Activated CD4-positive, alpha-beta T cell treated with anti-CD3 and anti-CD28 coated beads for 48 hours (primary cell): ENCODE results near the gene ACSF3.
"Not testable (repeated sequence)": the region's sequence is repeated elsewhere in the genome, so short reads cannot be mapped to it uniquely, and the experiment has no call there.

Experiments
- DNase-seq: peaks from one replicate; pipeline ENCODE4 v3.0.0-alpha.2; 2020

Gene ACSF3

DNA sequence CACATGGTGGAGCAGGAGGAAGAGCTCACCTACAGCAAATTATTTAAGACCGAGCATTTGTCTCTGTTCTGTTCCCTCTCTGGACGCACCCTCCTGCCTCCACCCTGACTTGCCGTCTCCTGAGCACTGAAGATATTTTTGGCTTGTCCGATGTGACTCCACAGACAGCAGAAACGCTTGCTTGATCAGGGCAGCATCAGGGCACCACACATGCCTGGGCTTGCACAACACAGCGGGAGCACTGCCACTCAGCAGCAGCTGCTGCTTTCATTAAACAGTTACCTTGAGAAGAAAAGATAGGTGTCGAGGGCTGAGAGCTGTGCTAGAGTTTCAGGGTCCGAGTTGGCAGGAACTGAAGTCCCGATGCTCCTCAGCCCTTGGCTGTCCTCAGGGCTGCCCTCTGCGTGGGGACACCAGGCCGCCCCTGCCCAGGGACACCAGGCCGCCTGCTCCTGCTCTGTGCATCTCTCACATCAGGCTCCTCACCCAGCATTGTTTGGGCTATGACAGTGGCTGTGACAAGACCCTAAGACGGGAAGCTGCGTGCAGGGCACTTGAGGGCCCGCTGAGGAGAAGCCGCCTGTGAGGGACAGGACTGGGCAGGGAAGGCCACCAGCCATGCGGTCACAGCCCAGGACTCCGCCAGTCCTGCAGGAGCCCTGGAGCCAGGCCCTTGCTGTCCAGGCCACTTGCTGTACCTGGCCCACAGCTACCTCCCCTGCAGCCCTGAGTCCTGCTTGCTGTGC is 56.6 kb downstream of the ACSF3 start:
- DNase-seq = no peak

GRCh38 chr16:89150981-89151380 is 57.3 kb downstream of the ACSF3 start:
- no peak for DNase-seq

DNA sequence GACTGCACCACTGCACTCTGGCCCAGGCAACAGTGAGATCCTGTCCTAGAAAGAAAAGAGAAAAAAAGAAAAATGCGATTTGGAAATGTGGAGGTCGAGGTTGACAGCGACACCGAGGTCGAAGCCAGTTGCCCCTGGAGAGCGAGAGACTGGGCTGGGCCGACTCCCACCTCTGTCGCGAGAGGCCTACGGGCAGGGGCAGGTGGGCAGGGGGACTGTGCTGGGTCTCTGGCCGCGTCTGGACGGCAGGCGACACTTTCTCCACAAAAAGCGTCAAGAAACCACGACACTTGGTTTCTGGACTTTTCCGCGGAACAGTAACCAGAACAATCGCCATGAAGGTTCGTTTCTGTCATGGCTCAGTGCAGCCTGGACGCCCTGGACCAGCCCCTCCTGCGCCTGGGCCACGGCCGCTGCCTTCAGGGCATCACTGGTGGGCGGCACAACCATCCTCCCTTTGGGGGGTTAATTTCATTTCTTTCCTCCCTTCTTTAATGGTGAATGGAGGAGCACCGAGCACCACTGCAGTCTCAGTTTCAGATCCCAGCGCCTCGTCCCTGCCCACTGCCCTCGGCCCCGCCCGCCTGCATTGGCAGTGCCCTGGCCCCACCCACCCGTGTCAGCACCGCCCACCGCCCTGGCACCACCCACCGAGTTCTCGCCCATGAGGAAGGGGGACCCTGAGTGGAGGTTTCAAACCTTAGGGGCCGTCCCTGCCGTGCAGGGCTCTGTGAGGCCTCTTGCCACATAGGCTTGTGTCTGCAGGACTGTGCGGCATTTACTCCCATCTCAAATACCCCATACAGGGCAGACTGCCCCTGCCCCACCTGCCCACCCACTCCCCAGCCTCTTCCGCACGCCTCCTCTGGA is 59.4 kb downstream of the ACSF3 start:
- no peak for DNase-seq

GRCh38 chr16:89153848-89154271 is 60.2 kb downstream of the ACSF3 start:
- no peak for DNase-seq

DNA sequence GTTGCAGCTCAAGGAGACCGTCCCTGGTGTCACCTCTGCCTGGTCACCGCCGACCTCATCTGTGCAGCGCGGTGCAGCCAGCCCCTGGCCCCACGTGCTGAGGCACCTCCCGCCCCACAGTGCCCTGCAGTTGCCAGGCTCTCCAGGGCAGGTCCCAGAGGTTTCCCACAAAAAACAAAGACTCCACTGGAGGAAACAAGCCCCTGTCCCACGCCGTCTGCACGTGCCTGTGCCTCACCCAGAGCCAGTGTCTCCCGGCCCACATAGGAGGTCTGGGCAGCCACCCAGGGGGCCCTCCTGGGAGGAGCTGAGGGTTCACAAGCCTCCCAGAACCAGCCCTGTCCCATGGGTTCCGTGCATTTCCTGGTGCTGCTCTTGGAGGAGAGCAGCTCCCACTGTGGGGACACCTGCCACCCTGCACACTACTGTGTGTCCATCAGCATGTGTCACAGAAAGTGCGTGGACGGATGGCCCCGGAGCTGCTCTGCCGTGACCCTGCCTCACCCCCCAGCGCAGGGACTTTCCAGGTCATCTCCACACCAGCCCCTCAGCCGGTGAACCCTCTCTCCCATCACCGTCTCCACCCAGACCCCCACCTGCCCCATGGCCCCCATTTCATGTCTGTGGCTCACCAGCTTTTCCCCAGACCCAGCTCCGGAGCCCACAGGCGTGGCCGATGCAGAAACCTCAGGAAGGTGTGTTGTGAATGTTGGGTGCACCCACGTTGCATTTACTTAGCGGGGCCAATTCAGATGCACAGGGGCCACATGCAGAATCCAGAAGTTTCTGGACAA is 60.9 kb downstream of the ACSF3 start:
- DNase-seq = no peak

DNA sequence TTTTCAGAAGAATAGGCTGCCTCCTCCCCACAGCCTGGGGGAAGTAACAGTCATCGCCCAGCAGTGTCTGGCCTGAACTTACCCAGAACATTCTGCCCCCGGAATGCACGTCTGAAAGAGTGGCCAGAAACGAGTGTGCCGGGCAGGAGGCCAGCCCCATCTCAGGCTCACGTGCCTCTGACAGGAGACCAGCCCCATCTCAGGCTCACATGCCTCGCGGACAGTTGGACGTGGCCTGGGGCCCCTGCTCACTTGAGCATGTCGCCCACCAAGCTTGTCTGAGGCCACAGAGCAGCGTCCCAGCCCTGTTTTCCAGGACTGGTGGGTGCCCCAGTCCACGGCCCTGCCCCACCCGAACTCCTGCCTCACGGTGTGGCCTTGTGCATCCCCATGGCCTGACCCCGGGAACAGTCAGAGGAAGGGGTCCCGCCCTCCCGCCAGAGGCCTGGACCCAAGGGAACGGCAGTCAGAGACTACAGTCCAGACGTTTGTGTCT is 61.6 kb downstream of the ACSF3 start:
- no peak for DNase-seq

GRCh38 chr16:89155851-89156739 is 62.4 kb downstream of the ACSF3 start:
- DNase-seq = no peak

GRCh38 chr16:89156740-89157645 is 63.3 kb downstream of the ACSF3 start:
- DNase-seq = no peak

DNA sequence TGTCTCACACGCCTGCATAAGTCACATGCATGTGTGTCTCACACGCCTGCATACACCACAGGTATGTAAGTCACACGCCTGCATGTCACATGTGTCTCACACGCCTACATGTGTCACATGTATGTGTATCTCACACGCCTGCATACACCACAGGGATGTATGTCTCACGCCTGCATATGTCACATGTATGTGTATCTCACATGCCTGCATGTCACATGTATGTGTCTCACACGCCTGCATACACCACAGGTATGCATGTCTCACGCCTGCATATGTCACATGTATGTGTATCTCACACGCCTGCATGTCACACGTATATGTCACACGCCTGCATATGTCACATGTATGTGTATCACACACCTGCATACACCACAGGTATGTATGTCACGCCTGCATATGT is 64.1 kb downstream of the ACSF3 start:
- no peak for DNase-seq

DNA sequence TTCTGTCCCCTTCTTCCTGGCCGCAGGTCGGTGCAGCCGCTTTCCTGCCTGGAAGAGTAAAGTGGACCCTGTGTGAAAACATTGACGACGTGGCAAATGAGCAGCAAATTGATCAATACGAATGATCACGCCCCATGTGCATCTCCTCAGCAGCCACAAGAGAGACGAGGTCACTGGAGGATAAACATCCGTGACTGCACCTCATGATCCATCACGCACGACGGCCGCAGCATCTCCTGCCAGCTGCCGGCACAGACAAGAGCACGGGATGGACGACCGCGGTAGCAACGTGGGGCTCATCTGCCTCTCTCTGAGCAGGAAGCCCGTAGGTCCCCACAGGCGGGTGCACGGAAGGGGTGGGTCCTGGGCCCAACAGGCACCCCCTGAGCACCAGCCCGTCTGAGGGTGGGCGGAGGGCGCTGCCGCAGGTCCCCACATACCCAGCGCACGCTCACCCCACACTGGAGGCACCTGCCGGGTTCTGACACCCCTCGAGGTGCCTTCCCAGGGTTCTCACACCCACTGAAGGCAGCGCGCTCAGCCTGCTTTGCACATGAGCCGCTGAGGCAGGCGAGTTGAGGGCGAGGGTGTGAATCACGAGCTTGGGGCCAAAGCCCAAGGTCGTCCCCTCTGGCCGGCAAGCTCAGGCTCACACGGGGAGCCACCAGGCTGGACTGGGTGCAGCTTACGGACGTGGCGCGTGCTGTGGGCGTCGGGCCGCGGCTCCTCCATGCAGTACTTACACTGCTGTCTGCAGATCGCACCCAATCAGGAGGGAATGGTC is 65.6 kb downstream of the ACSF3 start:
- no peak for DNase-seq

DNA sequence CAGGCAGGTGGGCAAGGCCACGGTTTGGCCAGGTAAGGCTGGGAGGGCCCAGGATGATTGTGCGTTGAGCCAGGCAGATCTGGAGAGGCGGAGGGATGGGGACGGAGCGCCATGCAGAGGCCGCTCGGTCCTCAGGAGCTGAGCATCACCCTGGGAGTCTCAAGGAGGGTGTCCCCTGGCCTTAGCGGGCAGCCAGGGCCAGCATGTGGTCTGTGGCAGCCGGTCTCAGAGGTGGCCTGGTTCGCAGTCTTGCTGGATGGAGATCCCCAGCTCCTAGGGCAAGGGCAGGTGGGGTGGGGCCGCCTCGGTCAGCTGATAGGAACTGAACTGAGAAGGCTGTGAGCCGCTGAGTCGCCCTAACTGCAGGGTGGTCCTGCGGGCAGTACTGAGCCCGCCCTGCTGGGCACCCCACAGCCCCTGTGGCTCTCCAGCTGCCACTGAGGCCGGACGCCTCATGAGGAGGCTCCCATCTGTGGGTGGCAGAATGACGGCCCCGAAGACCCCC is 66.2 kb downstream of the ACSF3 start:
- DNase-seq = no peak

DNA sequence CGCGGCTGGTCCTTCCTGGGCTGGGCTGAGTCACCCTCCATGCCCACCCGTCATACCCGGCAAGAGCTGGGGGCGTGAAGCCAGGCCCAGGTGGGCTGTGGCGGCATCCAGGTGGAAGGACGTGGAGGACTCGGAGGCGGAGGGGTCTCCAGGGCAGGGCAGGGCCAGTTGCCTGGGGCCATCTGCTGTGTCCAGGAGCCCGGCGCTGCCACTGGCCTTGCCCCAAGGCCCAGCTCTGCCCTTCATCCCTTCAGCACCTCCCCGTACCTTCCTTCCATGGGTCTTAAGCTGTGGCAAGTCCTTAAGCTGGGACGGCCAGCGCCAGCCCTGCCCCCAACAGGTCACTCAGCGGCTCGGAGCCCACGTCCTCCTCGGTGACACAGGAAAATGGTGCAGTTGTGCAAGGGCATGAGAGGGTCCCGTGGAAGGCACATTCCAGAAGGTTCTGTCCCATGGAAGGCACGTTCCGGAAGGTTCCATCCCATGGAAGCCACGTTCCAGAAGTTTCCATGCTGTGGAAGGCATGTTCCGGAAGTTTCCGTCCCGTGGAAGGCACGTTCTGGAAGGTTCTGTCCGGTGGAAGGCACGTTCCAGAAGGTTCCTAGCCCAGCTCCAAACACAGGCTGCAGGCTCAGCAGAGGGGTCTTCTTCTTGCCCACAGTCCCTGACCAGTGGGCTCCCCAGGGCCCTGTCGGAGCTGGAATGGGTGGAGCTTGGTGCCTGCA is 67.5 kb downstream of the ACSF3 start:
- DNase-seq = no peak

DNA sequence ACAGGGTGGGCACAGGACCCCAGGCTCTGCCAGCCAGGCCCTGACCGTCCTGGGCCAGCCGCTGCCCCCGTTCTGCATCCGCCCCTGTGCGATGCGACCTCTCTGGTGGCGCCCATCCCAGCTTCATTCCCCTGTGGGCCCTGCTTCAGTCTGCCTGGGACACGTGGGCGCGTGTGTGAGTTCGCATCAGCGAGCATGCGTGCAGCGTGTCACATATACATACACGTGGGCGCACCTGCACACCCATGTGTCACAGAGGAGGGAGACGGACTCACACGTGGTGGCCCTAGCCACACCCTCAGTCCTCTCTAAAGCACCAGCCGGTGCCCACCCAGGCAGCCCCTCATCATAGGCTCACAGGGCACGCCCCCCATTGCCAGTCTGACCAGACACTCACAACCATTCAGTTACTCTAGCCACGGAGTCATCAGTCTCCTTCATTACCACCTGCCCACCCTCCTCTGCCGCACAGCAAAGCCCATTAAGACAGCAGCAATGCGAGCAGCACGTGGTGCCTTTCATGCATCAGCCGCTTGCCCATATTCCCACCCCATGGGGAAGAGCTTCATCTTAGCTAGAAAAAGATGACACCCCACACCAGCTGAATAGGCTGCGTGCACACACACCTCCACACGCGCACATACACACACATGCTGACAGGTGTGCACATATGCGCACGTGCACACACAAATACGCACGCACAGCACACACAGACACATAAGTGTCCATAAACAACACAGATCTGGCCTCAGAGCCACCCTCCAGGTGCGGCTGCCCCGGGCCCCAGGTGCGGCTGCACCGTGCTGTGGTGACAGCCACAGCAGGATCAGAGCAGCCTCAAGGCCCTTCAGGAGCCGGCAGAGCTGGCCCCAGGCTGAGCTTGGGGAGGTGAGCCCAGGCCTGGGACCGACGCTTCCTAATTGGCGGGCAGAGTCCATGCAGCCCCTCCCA is 68.4 kb downstream of the ACSF3 start:
- no peak for DNase-seq

DNA sequence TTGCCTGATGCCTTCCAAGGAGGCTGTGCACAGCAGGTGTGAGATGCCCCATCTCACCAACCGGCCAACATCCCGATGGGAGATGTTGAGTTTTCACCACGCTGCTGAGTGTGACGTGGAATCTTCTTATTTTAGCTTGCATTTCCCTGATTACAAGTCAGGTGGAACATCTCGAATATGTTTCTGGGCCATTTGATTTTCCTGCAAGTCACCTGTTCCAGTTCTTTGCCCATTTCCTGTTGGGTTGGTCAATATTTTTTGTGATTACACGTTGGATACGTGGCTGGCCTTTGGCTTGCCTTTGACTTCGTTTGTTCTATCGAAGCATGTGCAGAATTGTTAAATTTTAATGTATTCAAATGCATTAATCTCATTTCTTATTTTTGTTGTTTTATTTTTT is 69.6 kb downstream of the ACSF3 start:
- no peak for DNase-seq

DNA sequence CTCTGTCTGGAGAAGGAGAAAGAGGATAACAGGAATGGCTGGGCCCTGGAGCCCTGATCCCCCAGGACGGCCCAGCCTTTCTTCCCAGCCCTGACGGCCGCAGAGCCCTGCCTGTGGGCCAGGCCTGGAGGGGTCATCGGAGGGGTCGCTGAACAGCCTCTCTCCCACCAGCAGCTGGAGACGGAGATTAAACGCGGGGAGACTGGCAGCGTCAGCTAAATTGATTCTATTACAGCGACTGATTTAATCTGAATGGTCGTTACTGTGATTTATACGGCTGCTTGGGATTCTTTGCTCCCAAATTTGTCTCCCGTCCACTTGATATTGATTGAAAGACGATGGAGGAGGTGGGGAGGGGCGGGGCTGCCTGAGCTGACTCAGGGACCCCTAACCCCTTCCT is 70.8 kb downstream of the ACSF3 start:
- DNase-seq = no peak

GRCh38 chr16:89164847-89165680 is 71.4 kb downstream of the ACSF3 start:
- no peak for DNase-seq

- DNase-seq = not testable (repeated sequence)
Observed at GRCh38 chr16:89165681-89165979, 72.0 kb downstream of the ACSF3 start.
